GM19193 (cell line): Measurements from ENCODE around the gene DBX2.

ENCODE experiments used
- POLR2A ChIP-seq: IDR thresholded peaks from 4 replicates; pipeline ENCODE4 v1.6.1; 2011; ENCODE audit not compliant: insufficient read depth, insufficient read length; ENCODE audit errors: extremely low read depth

DBX2 gene

GRCh38 chr12:45039757-45040156 is 11.1 kb downstream of the DBX2 start:
- TF ChIP-seq POLR2A = no peak

DNA sequence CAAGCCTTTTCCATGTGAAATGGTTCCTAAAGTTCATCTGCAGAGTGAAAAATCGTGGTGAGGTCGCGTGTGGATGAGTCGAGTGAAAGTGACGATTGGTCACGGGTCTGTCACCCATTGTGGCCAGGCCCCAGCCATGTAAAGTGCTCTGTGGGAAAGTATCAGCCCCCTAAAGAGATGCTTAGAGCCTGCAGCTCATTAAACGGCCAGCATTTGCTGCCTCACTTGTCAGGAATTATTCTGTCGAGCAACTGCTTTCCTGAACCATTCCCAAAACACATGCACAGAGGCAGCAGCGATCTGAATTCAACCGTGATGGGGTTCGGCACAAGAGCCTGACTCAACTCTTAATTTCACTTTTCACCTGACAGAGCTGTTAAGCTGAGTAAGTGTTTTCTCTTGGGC is 16.0 kb downstream of the DBX2 start:
- TF ChIP-seq POLR2A = no peak

GRCh38 chr12:45017916-45018315 is 33.0 kb downstream of the DBX2 start:
- no peak for TF ChIP-seq POLR2A

DNA sequence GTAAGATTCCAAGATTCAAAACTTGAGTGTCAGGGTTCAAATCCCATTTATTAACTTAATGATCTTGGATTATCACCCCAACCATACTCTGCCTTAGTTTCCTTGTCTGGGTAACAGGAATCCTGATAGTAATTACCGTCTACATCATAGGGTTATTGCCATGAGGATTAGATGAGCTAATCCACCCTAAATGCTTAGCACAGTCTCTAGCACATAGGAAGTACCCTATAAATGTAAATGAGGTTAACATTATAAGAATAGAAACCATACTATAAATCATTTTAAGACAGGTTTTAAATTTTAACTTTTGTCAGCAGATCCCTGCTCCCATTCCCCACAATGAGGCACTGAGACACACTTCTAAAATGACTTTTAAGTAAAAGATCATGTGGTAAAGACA is 36.5 kb downstream of the DBX2 start:
- TF ChIP-seq POLR2A = no peak

- no peak for TF ChIP-seq POLR2A
Observed at GRCh38 chr12:45012749-45013148, 38.1 kb downstream of the DBX2 start.

- TF ChIP-seq POLR2A = no peak
Observed at GRCh38 chr12:45010059-45010458, 40.8 kb downstream of the DBX2 start.

DNA sequence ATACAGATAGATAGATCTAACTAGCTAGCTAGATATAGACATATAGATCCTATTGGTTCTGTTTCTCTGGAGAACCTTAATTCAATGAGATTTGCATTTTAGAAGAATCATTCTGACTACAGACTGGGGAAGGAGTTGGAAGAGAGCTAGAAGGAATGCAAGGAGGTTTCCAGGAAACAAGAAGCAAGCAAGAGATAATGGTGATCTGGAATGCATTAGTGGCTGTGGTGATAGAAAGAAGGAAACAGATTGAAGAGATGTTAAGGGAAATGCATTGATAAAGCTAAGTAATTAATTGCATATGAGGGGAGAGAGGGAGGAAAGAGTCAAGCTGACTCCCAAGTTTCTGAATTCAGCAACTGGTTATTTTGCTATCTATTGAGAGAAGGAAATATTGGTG is 42.7 kb downstream of the DBX2 start:
- TF ChIP-seq POLR2A = no peak

DNA sequence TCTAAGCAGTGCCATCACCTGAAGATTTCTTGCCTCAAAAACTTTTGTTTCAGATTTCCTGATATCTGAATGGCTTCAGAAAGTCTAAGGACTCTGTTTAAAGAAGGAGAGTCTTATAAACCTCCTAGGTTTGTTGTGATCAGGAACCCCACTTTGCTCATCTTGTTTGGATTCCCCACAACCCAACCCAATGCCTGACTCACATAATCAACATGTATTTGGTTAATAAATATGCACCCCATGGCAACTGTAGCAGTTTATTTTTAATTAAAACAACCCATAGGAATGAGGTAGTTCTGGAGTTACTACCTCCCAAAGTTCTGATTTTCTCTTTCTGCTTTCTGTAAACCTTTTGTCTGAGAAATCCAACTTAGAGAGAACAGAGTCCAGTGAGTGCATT is 51.5 kb downstream of the DBX2 start:
- no peak for TF ChIP-seq POLR2A

GRCh38 chr12:44993161-44993560 is 57.7 kb downstream of the DBX2 start:
- TF ChIP-seq POLR2A = no peak

- no peak for TF ChIP-seq POLR2A
Observed at GRCh38 chr12:44979918-44980317, 71.0 kb downstream of the DBX2 start.

- TF ChIP-seq POLR2A = no peak
Observed at GRCh38 chr12:44976246-44976645, 74.7 kb downstream of the DBX2 start.

GRCh38 chr12:44972746-44973421 is 78.0 kb downstream of the DBX2 start:
- no peak for TF ChIP-seq POLR2A

DNA sequence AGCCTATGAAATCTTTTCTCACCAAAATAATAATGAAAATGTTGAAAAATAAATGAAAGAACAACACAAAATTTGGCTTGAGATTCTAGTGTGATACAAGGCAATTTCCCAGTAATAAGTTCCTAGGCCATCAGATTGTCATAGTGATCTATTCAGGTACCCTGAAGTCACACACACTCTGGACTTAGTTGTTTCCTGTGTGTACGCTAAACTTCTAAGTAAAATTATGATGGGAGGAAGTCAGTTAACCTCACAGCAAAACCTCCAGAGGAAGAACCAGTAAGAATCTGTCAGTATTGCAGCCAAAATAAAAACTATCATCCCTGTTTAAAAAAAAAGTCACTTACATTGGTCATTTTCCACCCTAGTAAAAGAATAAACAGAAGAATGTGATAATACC is 81.9 kb downstream of the DBX2 start:
- TF ChIP-seq POLR2A = no peak
